Activated naive CD8-positive, alpha-beta T cell treated with anti-CD3 and anti-CD28 coated beads, Interleukin-2, amount 50 U/mL, for 24 hours (primary cell): ENCODE results near the gene HYI.

ENCODE experiments used
- ATAC-seq: fragments of 150-1000 bp; cut with Tn5 transposase; one replicate; pipeline ENCODE4 v1.10.0; 2021
- DNase-seq: peaks from one replicate; pipeline ENCODE4 v3.0.0; 2021
- H3K27ac Mint-ChIP-seq: one replicate; pipeline ENCODE4 v1.8.0; 2021; ENCODE audit warnings: mild to moderate bottlenecking, mixed read lengths
- H3K27me3 Mint-ChIP-seq: one replicate; pipeline ENCODE4 v1.8.0; 2021; ENCODE audit warnings: mixed read lengths
- H3K36me3 Mint-ChIP-seq: one replicate; pipeline ENCODE4 v1.8.0; 2021; ENCODE audit warnings: low read depth, mixed read lengths
- H3K4me1 Mint-ChIP-seq: one replicate; pipeline ENCODE4 v1.8.0; 2021; ENCODE audit warnings: mixed read lengths
- H3K4me3 Mint-ChIP-seq: one replicate; pipeline ENCODE4 v1.8.0; 2021; ENCODE audit warnings: mild to moderate bottlenecking, moderate library complexity, mixed read lengths
- H3K9me3 Mint-ChIP-seq: one replicate; pipeline ENCODE4 v1.8.0; 2021; ENCODE audit warnings: mixed read lengths

HYI gene

DNA sequence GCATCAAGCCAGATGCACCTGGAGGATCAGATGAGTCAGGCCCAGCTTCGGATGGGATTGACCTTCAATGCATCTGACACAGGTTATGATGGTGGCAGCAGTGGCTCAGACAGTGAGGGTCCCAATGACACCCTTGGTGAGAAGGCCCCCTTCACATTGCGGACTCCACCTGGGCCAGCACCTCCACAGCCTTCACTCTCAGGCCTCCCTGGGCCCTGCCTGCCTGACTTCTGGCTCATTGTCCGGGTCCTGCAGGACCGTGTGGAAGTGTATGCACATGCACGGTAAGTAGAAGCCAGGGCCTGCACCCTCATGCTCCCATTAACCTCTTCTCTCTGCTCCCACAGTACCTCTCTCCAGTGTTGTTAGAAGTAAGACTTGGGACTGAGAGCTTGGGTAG, 20.8 kb downstream of the HYI start:
- Mint-ChIP-seq H3K27me3 (no peaks in the 10 kb centered on the region), H3K9me3 (no peaks in the 10 kb centered on the region), H3K36me3 (peaks cover 21% of the 10 kb centered on the region), H3K27ac (no peak overlapping the region), H3K4me3 (no peak overlapping the region), H3K4me1 (no peaks in the 10 kb centered on the region)
- ATAC-seq (no peak), DNase-seq (no peak)

DNA sequence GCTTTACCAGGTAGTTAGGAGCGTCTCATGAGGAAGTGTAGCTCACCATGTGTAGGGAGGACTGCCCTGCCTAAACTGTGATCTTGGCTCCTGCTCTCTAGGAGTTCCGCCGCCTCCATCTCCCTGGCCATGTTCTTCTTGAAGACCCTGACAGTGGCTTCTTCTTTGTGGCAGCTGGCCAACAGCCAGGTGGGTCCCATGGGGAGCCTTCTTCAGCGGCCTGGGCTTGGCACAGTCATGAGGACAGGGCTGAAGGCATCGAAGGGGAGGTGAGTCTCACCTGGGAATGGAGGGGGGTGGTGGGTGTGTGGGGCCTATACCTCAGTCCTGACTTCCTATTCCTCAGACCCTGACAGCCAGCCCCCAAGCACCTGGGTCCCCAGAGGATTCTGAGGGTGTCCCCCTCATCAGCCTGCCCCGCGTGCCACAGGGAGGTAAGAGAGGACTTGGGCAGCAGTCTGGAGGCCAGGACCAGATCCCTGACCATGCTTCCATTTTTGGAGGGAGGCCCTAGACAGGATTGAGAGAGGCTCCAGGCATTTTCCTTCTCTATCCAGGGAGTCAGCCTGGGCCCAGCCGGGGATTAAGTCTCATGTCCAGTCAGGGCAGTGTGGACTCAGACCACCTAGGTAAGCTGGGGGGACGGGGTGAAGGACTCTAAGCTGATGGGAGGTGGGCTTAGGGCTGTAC, 21.4 kb downstream of the HYI start:
- peaks cover 25% of the 10 kb centered on the region for H3K36me3 Mint-ChIP-seq
- no peaks in the 10 kb centered on the region for H3K9me3 Mint-ChIP-seq
- no peaks in the 10 kb centered on the region for H3K27me3 Mint-ChIP-seq
- H3K27ac Mint-ChIP-seq, result no peak overlapping the region
- DNase-seq (no peak), ATAC-seq (no peak)
- no peak overlapping the region for H3K4me3 Mint-ChIP-seq
- no peaks in the 10 kb centered on the region for H3K4me1 Mint-ChIP-seq

GRCh38 chr1:43431676-43432075, 22.1 kb downstream of the HYI start:
- no peak for ATAC-seq
- Mint-ChIP-seq H3K4me3 (no peak overlapping the region), H3K27me3 (no peaks in the 10 kb centered on the region), H3K9me3 (no peaks in the 10 kb centered on the region), H3K27ac (no peak overlapping the region), H3K4me1 (no peaks in the 10 kb centered on the region), H3K36me3 (peaks cover 32% of the 10 kb centered on the region)
- DNase-seq, result no peak

DNA sequence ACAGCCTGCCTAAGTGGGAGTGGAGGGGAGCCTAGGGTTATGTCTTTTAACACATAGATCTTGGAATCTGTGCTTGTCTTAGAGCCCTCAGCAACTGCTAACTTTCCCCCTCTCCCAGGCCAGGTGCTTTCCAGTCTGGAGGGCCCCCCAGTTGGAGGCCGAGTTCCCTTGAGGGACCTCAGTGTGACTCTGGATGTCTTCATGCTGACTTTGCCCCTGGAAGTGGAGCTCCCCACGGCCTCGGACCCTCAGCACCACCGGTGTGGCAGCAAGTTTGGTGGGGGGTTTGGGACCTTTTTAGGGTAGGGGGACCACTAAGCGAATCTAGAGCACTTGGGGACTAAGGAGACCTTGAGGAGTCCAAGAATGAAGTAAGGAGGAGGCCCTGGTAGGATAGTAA, 22.9 kb downstream of the HYI start:
- no peaks in the 10 kb centered on the region for H3K4me1 Mint-ChIP-seq
- peaks cover 32% of the 10 kb centered on the region for H3K36me3 Mint-ChIP-seq
- ATAC-seq (no peak), DNase-seq (no peak)
- no peak overlapping the region for H3K27ac Mint-ChIP-seq
- no peak overlapping the region for H3K4me3 Mint-ChIP-seq
- H3K27me3 Mint-ChIP-seq, result no peaks in the 10 kb centered on the region
- H3K9me3 Mint-ChIP-seq, result no peaks in the 10 kb centered on the region

DNA sequence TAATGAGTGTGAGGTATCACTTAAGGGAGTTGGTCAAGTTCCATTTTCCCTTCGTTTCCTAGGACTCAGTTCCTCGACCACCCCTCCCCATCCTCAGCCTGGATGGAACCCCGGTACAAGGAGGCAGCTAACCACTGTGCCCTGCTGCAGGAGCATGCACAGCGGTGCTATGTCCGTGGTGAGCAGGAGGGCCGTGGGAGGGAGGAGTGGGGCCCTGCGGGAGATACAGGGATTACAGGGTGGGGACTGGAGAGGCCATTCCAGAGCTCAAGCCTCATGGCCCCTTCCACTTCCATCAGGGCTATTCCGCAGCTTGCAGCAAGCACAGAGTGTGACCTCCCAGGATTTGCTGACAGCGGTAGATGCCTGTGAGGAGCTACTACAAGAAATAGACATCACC, 25.8 kb downstream of the HYI start:
- no peak overlapping the region for H3K4me3 Mint-ChIP-seq
- no peaks in the 10 kb centered on the region for H3K27me3 Mint-ChIP-seq
- ATAC-seq (no peak), DNase-seq (no peak)
- H3K27ac Mint-ChIP-seq, result no peak overlapping the region
- no peaks in the 10 kb centered on the region for H3K4me1 Mint-ChIP-seq
- peaks cover 30% of the 10 kb centered on the region for H3K36me3 Mint-ChIP-seq
- H3K9me3 Mint-ChIP-seq, result no peaks in the 10 kb centered on the region

DNA sequence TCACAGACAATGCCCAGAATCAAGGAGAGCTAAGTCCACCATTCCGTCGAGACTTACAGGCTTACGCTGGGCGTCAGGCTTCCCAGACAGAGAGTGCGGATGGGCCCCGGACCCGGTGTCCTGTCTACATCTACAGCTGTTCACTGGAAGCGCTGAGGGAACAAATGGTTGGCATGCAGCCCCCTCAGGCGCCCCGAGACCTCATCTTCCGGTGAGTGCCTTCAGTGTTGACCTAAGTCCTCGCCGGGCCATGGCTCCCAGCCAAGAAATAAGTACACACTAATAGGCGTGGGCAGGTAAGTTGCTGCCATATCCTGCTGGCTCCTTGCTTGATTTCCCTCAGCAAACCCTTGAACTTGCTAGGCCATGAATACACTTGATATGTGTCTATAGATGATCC, 26.2 kb downstream of the HYI start:
- ATAC-seq (no peak), DNase-seq (no peak)
- peaks cover 30% of the 10 kb centered on the region for H3K36me3 Mint-ChIP-seq
- H3K9me3 Mint-ChIP-seq, result no peaks in the 10 kb centered on the region
- H3K27ac Mint-ChIP-seq, result no peak overlapping the region
- H3K4me1 Mint-ChIP-seq, result no peaks in the 10 kb centered on the region
- H3K4me3 Mint-ChIP-seq, result no peak overlapping the region
- H3K27me3 Mint-ChIP-seq, result no peaks in the 10 kb centered on the region

DNA sequence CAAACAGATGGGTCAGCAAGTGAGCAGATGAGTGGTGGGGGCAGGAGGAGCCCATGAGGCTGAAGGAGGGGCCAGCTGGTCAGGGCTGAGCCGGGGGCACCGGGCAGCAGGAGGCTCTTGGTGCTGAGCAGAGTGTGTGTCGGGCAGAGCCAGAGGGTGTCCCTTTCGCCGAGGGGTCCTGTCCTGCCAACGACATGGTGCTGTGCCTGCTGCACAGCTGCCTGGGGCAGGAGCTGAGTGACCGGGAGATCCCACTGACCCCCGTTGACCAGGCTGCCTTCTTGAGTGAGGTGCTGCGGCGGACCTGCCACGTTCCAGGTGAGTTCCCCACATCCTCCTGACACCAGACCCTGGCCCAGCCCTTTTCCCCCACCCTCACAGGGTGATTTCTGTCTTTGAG, 27.5 kb downstream of the HYI start:
- DNase-seq, result no peak
- no peaks in the 10 kb centered on the region for H3K27me3 Mint-ChIP-seq
- no peak for ATAC-seq
- H3K4me3 Mint-ChIP-seq, result no peak overlapping the region
- H3K36me3 Mint-ChIP-seq, result peaks cover 31% of the 10 kb centered on the region
- H3K27ac Mint-ChIP-seq, result no peak overlapping the region
- H3K9me3 Mint-ChIP-seq, result no peaks in the 10 kb centered on the region
- no peaks in the 10 kb centered on the region for H3K4me1 Mint-ChIP-seq

- peaks cover 29% of the 10 kb centered on the region for H3K36me3 Mint-ChIP-seq
- ATAC-seq, result no peak
- no peaks in the 10 kb centered on the region for H3K27me3 Mint-ChIP-seq
- no peaks in the 10 kb centered on the region for H3K4me1 Mint-ChIP-seq
- no peak overlapping the region for H3K27ac Mint-ChIP-seq
- no peak for DNase-seq
- H3K4me3 Mint-ChIP-seq, result no peak overlapping the region
- H3K9me3 Mint-ChIP-seq, result no peaks in the 10 kb centered on the region
Observed at GRCh38 chr1:43425045-43425444, 28.7 kb downstream of the HYI start.

DNA sequence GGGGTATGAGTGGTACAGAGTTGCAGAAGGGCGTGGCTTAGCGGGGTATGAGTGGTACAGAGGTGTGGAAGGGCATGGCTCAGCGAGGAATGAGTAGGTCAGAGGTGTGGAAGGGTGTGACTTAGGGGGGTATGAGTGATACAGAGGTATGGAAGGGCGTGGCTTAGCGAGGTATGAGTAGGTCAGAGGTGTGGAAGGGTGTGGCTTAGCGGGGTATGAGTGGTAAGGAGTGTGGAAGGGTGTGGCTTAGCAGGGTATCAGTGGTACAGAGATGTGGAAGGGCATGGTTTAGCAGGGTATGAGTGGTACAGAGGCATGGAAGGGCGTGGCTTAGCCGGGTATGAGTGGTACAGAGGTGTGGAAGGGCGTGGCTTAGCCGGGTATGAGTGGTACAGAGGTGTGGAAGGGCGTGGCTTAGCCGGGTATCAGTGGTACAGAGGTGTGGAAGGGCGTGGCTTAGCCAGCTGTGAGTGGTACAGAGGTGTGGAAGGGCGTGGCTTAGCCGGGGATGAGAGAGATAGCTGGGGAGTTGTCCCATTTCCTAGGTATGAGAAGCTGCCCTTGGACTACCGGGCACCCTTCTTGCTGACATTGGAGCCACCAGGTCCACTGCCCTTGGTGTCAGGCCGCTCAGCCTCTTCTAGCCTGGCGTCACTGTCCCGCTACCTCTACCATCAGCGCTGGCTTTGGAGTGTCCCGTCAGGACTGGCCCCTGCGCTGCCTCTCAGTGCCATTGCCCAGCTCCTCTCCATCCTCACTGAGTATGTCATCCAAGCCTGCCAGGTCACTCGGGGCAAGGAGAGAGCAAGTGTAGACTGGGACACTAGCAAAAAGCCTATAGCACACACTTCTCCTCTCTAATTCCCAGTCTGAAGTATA, 29.8 kb downstream of the HYI start:
- H3K27me3 Mint-ChIP-seq, result no peaks in the 10 kb centered on the region
- no peak overlapping the region for H3K4me3 Mint-ChIP-seq
- DNase-seq, result no peak
- ATAC-seq, result no peak
- H3K9me3 Mint-ChIP-seq, result no peaks in the 10 kb centered on the region
- no peaks in the 10 kb centered on the region for H3K4me1 Mint-ChIP-seq
- no peak overlapping the region for H3K27ac Mint-ChIP-seq
- H3K36me3 Mint-ChIP-seq, result peaks cover 29% of the 10 kb centered on the region

- H3K27ac Mint-ChIP-seq, result no peak overlapping the region
- H3K27me3 Mint-ChIP-seq, result no peaks in the 10 kb centered on the region
- H3K36me3 Mint-ChIP-seq, result peaks cover 29% of the 10 kb centered on the region
- DNase-seq (no peak), ATAC-seq (no peak)
- H3K9me3 Mint-ChIP-seq, result no peaks in the 10 kb centered on the region
- H3K4me1 Mint-ChIP-seq, result no peaks in the 10 kb centered on the region
- no peak overlapping the region for H3K4me3 Mint-ChIP-seq
Observed at GRCh38 chr1:43422995-43423671, 30.6 kb downstream of the HYI start.

DNA sequence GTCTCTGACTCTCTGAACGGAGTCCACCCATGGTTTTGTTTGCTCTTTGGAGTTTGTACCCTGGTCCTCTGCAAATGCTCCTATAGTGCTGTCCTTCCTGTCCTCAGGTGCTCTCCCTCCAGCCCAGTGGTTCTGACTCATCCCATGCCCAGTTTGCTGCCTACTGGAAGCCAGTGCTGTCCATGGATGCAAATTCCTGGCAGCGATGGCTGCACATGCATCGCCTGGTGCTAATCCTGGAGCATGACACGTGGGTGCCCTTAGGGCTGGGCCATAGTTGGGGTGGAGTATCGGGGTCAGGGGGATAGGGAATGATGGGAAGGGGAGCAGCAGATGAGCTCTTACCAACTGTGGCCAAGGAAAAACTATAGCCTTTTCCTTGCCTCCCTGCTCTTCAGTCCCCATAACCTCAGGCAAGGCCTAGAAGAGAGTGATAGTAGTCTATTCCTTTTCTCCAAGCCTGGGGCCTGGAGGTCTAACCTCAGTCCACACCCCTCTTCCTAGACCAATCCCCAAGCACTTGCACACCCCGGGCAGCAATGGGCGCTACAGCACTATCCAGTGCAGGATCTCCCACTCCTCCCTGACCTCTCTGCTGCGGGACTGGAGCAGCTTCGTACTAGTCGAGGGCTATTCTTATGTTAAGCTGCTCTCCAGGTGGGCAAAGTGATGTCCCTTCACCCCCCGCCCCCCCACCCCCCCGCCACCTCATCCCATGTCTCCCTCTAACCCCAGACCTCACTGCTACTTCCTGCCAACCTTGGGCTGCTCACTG, 31.6 kb downstream of the HYI start:
- Mint-ChIP-seq H3K4me3 (no peak overlapping the region), H3K36me3 (peaks cover 21% of the 10 kb centered on the region), H3K27me3 (no peaks in the 10 kb centered on the region), H3K4me1 (no peaks in the 10 kb centered on the region), H3K9me3 (no peaks in the 10 kb centered on the region), H3K27ac (no peak overlapping the region)
- ATAC-seq (no peak), DNase-seq (no peak)

DNA sequence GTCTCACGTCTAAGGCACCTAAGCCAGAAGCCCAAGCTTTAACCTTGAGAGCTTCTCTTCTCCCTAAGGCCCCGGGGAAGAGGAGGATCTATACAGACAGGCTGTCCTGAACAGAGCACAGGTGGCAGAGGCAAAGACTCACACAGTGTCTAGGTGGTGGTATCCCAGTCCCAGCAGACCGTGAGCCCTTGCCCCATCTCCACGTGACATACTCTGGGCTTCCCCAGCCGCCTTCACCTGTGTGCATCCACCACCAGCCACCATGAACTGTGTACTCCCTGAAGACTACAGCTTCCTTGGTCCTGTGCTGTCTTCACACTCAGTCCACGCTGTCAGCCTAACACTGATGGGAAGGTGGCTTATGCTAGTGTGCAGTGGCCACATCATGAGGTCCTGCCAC, 32.3 kb downstream of the HYI start:
- no peak overlapping the region for H3K27ac Mint-ChIP-seq
- peaks cover 14% of the 10 kb centered on the region for H3K36me3 Mint-ChIP-seq
- H3K27me3 Mint-ChIP-seq, result no peaks in the 10 kb centered on the region
- H3K9me3 Mint-ChIP-seq, result no peaks in the 10 kb centered on the region
- no peaks in the 10 kb centered on the region for H3K4me1 Mint-ChIP-seq
- no peak for DNase-seq
- H3K4me3 Mint-ChIP-seq, result no peak overlapping the region
- ATAC-seq, result no peak

- H3K27me3 Mint-ChIP-seq, result no peaks in the 10 kb centered on the region
- no peak overlapping the region for H3K4me3 Mint-ChIP-seq
- peaks cover 12% of the 10 kb centered on the region for H3K36me3 Mint-ChIP-seq
- no peaks in the 10 kb centered on the region for H3K9me3 Mint-ChIP-seq
- no peak for ATAC-seq
- no peak for DNase-seq
- H3K4me1 Mint-ChIP-seq, result no peaks in the 10 kb centered on the region
- H3K27ac Mint-ChIP-seq, result no peak overlapping the region
Observed at GRCh38 chr1:43420874-43421273, 32.9 kb downstream of the HYI start.

- Mint-ChIP-seq H3K36me3 (peaks cover 15% of the 10 kb centered on the region), H3K4me1 (no peaks in the 10 kb centered on the region), H3K27me3 (no peaks in the 10 kb centered on the region), H3K4me3 (no peak overlapping the region), H3K27ac (peak overlapping the region; percentile 54), H3K9me3 (no peaks in the 10 kb centered on the region)
- DNase-seq (no peak), ATAC-seq (no peak)
Observed at GRCh38 chr1:43419627-43420425, 33.9 kb downstream of the HYI start.
